AG09309 (cell line): ENCODE results near the gene FRAT1.
"Not testable (repeated sequence)": the region's sequence is repeated elsewhere in the genome, so short reads cannot be mapped to it uniquely, and the experiment has no call there.

Source experiments
- DNase-seq: peaks from one replicate; pipeline ENCODE4 v3.0.0-alpha.2; 2010; ENCODE audit warnings: low read depth
- H3K4me3 ChIP-seq: 2 replicates; pipeline ENCODE4 v1.5.1; 2011; ENCODE audit warnings: mild to moderate bottlenecking, low read depth, low read length, moderate library complexity; ENCODE audit not compliant: control insufficient read depth
- CTCF ChIP-seq: IDR thresholded peaks from 2 replicates; pipeline ENCODE4 v1.5.1; 2011; ENCODE audit warnings: mild to moderate bottlenecking, low read depth, low read length, inconsistent platforms; ENCODE audit not compliant: insufficient read depth, control insufficient read depth; ENCODE audit errors: missing control alignments

The FRAT1 gene

GRCh38 chr10:97336006-97336405, 16.9 kb downstream of the FRAT1 start:
- no peak for TF ChIP-seq CTCF
- DNase-seq, result no peak
- no peak overlapping the region for H3K4me3 ChIP-seq

GRCh38 chr10:97336446-97336845, 17.4 kb downstream of the FRAT1 start:
- no peak for DNase-seq
- H3K4me3 ChIP-seq, result no peak overlapping the region
- no peak for TF ChIP-seq CTCF

- H3K4me3 ChIP-seq, result no peak overlapping the region
- TF ChIP-seq CTCF, result no peak
- DNase-seq, result no peak
Observed at GRCh38 chr10:97336942-97337831, 18.1 kb downstream of the FRAT1 start.

- no peak for DNase-seq
- no peak for TF ChIP-seq CTCF
- no peak overlapping the region for H3K4me3 ChIP-seq
Observed at GRCh38 chr10:97338041-97338440, 19.0 kb downstream of the FRAT1 start.

- no peak for TF ChIP-seq CTCF
- no peak overlapping the region for H3K4me3 ChIP-seq
- no peak for DNase-seq
Observed at GRCh38 chr10:97341416-97341815, 22.3 kb downstream of the FRAT1 start.

GRCh38 chr10:97343664-97344063, 24.6 kb downstream of the FRAT1 start:
- H3K4me3 ChIP-seq, DNase-seq: not testable (repeated sequence)

GRCh38 chr10:97347317-97347716, 28.2 kb downstream of the FRAT1 start:
- TF ChIP-seq CTCF, result no peak
- H3K4me3 ChIP-seq, result no peak overlapping the region

More at GRCh38 chr10:97347317-97347716, 28.2 kb downstream of the FRAT1 start:
- DNase-seq, result no peak
